GM19328 (cell line): ENCODE data around the gene ATP8A1.

Source experiments
- ATAC-seq: cut with Tn5 transposase; IDR thresholded peaks from one replicate; pipeline ENCODE4 v1.9.1; 2021; ENCODE audit warnings: mild to moderate bottlenecking, moderate library complexity; ENCODE audit not compliant: unreplicated experiment

The ATP8A1 gene

DNA sequence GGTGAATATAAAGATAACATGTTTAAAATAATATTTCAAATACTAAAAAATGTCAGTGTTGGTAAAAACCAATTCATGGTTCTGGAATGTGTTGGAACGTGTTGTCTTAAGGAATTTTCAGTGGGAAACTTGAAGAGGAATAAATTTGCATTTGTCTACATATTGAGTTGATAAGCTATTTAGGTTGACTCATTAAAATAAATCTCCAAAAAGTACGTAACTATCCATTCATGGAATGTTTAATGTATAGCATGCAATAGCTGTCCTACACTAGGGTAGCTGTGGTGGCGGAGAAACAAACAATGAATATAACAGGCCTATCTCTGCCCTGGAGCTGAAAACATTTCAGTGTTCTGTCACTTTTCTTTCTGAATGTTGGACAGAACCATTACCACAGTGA lies 239.4 kb downstream of the ATP8A1 start:
- ATAC-seq: no peak

DNA sequence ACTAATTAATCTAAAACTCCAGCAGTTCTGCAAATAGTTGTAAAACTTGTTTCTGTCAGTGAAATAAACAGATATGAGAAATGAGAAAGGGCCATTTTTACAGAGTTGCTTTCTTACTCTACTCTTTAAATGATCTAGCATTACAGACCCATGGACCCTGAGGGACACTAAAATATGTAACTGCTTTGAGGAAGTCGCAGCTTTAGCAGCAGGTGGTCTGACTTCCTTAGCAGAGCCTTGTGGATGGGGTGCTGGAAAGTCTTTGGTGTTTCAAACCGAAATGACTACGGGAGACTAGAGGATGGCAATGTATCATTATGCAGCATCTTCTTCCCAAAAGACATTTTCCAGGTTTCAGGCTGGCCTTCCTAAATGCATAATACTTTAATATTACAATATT lies 240.9 kb downstream of the ATP8A1 start:
- no peak for ATAC-seq

DNA sequence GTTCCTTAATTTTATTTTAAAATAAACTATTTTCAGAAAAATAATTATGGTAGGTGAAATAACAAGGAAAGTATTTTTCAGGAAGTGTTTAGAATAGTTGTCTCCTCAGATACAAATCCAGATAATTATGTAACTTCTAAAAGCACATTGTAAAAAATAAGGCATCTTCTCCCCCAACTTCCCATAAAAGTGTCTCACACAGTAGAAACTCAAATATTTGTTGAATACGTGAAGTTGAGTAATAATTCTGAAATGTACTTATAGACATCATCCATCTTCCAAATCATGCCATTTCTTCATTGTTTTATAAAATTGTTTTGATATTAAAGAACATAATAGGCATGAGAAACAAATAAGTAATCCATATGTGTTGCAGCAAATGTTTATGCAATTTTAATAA lies 241.6 kb downstream of the ATP8A1 start:
- ATAC-seq: no peak

DNA sequence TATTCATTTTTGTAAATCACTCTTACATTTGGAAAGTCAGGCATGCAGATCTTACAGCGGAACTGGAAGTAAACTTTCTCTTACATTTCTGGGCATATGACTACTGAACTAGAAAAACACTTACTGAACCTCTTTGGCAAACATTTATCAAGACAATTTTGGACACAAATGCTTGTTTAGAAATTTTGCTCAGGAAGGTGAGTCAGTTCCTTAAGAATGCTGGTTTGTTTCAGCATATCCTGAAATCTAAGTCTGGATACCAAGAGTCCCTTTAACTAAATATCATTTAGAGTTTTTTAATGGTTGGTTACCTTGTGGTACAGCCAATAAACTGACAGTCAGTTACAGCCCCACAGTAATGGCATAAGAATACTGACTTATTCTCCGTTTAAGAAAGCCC lies 244.7 kb downstream of the ATP8A1 start:
- no peak for ATAC-seq

DNA sequence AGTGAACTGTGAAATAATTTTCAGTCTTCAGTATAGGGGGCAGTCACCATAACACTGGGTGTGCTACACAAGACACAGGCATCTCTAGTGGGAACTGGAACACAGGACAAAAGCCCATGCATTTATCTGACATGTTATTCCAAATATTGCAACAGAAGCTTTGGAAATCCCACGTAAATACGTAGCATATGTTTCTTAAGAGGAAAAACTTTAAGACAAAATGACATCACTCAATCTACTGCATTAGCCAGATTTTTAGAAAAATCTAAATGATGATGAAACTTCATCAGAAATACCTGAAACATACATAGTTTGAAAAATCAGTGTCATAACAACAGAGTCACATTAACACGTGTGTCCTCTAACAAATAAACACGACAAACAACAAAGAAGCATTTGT lies 245.1 kb downstream of the ATP8A1 start:
- ATAC-seq: no peak

DNA sequence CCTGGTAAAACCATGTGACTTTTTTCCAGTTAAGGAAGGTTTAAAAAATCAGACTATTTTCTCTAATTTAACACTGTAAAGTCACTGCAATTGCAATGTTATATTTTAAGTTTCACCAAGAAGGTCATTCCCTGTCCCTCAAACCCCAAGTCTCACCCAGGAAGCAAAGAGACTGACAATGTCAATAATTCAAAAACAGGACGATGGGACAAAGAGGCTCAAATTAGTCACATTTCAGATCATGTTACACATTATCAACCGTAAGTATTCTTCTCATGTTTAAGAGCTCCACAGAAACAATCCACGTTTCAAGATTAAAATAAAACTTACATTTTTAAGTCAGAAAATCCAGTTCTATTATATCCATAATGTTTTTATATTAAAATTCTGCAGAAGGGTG lies 246.5 kb downstream of the ATP8A1 start:
- ATAC-seq: no peak

DNA sequence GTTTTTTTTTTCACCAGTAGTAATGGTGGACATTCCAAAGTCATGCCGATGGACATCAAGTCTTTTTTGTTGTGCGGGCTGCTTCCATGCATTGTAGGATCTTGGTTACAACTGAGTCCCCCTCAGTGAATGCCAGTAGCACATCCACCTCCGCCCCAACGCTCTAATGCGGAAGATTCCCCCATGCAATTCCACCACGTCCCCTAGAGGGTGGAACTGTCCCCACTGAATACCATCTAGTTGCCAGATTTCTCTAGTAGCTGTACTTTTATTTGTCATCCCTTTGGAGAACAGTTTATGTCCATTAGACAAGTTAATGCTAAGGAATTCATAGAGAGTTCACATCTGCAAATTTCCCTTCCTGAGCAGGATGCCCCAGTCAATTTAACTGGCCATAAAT lies 252.9 kb downstream of the ATP8A1 start:
- no peak for ATAC-seq

DNA sequence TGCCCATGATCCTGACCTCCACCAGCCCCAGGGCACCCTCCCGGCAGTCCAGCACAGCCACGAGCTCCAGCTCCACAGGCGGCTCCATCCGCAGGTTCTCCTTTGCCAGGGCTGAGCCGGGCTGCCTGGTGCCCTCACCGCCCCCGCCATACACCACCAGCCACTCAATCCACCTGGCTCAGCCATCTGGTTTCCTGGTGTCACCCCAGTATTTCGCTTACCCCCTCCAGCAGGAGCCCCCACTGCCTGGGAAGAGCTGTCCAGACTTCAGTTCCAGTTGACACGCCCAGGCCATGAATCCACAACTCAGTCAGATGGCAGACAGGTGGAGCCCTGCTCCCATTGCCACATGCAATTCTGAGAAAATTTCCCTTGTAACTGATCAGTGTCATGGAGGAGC lies 255.7 kb downstream of the ATP8A1 start:
- no peak for ATAC-seq

DNA sequence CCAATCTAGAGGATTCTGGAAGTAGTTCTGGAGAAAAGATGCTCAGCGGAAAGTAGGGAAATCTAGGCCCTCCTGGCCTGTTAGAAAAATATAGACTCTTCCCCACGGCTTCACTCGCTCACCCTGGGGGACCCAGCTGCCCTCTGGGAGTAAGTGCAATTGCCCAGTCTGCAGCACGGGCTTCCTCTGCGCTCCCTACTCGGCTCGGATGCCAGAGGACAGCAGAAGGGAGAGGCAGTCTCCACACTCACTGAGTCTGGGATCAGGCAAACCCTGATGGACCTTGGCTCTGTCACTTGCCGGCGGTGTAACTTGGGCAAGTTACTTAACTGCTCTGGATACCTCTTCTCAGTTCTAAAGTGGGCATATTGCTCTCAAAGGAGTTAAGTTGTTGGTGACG lies 257.5 kb downstream of the ATP8A1 start:
- ATAC-seq: no peak

DNA sequence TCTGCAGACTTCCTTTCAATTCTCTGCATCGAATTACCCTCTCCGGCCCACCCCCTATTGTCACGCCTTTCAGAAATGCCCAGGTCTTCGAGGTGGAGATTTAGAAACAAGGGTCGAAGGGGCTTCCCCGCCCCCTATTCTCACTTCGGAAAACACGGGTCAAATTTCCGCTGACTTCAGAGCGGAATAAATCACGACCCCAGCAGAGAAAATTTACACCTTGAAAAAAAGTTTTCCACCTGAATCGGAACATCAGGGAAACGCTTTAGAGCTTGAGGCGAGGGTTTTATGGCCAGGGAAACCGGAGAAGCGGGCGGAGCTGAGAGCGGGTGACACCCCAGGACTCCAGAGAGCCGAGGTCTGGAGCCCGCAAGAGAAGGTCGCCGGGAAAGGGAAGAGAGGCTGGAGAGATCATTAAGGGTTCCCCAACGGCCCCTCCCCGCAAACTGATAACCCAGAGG lies 258.0 kb downstream of the ATP8A1 start:
- no peak for ATAC-seq

DNA sequence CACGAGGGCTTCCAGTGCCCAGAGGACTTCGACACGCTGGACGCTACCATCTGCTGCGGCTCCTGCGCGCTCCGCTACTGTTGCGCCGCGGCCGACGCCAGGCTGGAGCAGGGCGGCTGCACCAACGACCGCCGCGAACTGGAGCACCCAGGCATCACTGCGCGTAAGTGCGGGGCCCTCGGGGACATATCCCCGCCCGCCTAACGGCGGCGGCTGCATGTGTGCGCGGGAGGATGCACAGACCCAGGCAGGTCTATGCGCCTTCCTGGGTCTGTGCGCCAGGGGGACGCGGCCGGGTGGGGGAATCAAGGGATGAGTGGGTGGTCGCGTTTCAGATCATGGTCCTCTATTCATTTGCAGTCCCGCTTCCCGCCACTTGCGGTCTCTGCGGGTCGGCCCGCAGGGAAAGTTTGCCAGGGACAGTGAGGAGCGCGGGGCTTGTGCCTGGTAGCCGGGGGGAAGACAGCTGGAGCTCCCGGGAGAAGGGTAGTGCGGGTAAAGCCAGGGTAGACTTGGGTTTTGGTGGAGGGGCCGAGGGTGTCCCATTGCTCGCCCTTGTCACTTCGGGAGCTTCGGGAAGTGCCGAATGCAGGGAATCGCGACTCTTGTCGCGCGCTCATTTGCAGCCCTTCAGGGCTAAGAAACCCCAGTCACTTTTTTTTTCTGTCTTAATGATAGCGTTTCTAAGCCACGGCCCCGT lies 258.6 kb downstream of the ATP8A1 start:
- peak; percentile 42 for ATAC-seq

DNA sequence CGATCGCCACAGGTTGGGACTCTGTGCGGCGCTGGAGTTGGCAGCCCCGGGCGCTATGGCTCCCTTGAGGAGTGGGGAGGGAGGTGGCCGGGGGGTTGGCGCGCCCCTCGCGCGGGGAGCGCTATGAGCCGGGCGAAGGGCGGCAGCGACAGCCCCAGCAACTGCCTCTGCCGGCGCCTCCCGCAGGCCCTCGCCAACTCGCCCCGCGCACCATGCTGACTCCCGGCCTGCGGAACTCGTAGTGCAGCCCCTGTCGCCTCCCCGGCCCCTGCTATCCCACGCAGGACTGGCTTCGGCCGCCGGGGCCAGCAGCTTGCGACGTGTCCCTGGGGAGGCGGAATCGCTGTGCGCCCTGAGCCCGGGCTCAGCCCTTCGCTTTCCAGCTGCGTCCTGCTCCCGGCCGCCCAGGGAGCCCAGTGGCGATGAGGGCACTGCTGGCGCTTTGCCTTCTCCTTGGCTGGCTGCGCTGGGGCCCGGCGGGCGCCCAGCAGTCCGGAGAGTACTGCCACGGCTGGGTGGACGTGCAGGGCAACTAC lies 259.2 kb downstream of the ATP8A1 start:
- peak; percentile 41 for ATAC-seq

DNA sequence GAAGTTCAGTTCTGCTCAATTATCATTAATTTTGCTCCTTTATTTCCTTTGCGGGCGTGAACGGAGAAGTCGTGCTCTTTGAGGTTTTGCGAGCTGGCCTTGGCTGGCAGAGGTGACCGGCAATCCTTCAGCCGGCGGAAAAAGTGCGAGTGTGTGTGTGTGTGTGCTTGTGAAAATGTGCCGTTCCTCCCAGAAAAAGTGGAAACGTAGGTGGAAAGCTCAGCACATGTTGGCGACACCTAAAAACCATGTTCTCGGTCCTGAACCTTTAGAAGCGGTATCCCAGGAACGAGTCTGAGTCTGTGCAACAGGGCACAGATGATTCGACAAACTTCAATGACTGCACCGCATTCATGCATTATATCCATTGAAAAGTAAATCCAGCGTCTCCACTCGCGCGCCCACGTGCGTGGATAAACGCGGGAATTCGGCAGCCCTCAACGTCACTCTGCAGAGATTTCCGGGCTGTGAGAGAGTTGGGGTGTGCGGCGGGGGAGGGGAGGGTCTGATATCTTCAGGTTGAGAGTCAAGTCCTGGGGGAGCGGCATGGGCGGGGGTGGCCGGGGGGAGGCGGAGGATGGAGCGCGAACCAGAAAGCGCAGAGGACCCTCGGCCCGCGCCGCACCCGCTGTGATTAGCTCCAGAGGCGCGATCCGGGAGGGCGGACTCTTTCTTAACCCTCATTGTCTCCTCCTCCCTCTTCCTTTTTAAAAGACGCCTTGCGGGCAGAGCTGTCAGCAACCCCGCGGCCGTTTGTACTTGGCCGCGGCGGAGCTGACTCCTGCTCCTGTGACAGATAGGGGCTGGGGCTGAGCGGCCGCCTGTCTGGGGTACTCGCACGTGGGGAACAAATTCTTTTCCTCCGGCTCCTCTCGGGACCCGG lies 259.9 kb downstream of the ATP8A1 start, which contains the start of gene SHISA3:
Gene SHISA3 (plus strand): TSS at position 737 of the 883 bp plus-strand sequence. CDS start 569 bp downstream, outside the sequence.
- peak; percentile 35 for ATAC-seq

DNA sequence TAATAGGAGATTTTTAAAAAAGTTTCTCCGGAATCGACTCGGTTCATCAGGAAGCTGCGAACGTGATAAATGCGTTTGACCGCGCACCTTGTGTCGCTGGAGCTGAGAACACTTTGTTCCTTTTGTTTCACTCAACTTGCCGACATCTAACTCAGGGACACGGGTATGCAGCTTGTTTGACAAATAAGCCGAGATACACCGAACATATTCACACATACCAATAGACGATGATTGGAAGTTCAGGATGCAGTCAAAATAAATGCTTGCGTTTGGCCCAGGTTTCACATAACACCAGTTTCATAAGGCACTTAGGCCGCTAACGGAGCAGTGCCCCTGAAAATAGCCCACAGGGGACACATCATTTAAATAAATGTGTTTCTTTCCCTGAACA lies 260.5 kb downstream of the ATP8A1 start:
- no peak for ATAC-seq

DNA sequence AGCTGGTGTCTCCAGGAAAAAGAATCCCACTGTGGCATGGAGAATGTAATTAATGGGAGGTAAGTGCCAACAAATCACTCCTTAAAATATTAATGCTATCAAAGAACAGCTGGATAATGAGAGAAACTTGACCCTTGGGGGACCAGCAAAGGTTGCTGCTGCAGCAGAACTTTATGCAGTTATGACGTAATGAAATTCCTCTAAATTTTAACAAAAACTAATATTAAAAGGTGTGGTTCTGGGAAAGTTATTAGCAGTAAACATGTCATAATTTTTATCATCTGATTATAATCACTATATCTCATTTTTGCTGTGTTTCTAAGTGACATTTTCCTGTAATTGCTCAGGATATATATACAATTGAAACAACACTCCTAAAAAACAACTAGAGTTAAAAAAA lies 261.3 kb downstream of the ATP8A1 start:
- ATAC-seq: no peak

DNA sequence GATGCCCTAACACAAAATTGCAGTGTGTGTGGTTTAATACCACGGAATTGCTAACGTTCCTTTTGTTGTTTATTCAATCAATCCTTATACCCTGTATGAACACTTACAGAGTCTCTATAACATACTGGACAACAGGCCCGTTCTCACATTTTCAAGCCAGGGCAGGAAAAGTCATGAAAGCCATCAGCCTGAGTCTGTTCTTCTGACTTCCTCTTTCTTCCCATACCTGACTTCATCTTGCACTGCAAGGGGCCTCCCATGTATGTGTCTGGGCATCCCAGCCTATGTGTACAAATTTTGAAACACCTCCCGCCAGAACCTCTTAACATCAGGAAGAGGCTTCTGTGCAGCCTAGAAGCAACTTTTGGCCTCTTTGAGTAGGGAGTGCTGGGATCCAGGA lies 264.5 kb downstream of the ATP8A1 start:
- no peak for ATAC-seq

DNA sequence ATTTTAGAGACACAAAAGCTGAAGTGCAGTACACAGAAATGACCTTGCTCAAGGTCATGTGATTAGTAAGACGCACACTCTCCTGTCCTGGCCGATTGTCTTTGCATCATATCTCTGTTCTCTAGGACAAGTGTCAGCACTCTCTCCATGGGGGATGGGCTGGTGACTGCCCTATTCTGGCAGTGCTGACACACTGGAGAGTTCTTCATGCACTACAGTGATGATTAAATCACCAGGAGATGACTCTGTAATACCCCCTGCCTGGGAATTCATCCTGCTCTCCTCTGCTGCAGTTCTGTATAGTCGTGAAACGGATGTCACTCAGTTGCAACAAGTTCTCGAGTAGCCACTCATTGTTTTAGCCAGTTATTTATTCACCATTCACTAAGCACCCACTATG lies 264.9 kb downstream of the ATP8A1 start:
- ATAC-seq: no peak

DNA sequence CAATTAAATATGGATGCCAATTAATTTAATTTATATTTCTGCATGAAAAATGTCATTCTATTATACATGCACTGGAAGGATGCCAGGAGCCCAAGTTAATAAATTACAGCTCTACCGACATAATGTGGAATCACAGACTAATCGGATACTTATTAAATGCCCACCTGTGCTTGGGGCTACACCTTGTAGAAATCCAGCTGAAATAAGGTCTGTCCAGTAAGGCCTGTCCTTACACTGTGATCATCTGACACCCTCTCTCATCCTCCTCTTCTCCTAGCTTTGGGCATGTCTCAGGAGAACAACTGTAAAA lies 265.6 kb downstream of the ATP8A1 start:
- no peak for ATAC-seq

DNA sequence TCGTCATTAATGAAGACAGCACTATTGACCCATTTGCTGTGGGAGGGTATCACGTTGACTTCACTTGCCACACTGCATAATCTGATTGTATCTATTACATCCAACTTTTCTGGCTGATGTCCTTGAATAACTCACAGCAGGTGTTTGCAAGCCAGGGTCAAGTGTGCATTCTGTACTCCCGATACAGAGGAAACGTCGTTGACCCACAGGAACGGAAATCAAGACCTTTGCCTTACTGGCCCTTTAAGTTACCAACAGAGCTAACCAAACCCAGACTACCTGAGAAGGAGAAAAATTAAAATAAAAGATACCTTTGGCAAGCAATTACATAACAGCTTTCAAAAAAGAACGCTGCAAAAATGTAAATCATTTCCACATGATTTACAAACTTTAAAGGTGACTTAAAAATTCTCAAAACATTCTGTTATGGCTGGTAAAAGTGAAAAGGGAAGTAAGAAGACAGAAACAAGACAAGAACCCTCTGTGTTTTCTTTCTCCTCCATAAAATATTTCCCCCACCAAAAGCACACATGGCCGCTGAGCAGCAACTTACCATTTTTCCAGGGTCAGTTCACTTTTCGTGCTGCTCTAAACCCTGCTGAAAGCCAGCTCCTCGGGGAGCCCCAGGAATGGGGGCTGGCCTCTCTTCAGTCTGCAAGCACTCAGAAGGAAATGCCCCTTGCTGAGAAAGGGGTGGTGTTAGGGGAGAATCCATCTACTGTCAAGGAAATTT lies 266.1 kb downstream of the ATP8A1 start:
- ATAC-seq: no peak

DNA sequence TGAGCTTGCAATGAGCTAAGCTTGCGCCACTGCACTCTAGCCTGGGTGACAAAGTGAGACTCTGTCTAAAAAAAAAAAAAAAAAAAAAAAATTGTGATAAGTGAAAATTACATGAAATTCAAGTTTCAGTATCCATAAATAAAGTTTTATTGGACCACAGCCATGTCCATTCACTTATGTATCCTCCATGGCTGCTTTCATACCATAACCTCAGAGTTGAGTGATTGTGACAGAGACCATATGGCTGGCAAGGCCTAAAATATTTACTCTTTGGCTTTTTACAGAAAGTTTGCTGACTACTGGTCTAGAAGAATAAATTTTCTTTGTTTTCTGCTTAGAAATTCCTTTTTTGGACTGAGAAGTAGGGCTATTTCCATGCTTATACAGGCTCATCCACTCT lies 271.4 kb downstream of the ATP8A1 start:
- ATAC-seq: no peak

DNA sequence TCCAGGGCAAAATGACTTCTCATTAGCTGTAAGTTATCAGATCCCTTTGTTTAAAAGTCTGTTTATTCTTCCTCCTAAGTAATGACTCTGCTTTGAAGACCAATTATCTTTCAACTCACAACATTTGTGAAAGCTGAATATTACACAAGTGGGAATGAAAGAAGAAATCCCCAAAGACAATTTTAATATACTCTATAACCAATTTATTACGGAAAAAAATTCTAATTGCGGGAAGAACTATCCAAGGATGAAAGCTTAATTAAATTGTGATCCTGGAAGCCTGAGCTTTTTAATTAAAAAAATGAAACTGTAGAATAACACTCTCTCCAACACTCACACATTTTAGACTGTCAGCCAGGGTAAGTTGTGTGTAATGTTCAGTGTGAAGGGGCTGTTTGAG lies 275.2 kb downstream of the ATP8A1 start:
- ATAC-seq: no peak
